22Rv1 (cell line): ENCODE results near the gene TDP2.

Source experiments
- CTCF ChIP-seq: fragments of 450-650 bp; IDR thresholded peaks from 2 replicates; pipeline ENCODE4 v1.5.1; 2017; ENCODE audit warnings: mild to moderate bottlenecking
- ZFX ChIP-seq: fragments of 450-650 bp; IDR thresholded peaks from 2 replicates; pipeline ENCODE4 v1.6.1; 2017; ENCODE audit warnings: antibody characterized with exemption, borderline replicate concordance

- TF ChIP-seq CTCF = no peak
- no peak for TF ChIP-seq ZFX
These were observed 20.2 kb upstream of the TDP2 start for GRCh38 chr6:24686946-24687345.
